NT2/D1 (cell line): Measurements from ENCODE around the gene ZDHHC1.

ENCODE experiments used
- SUZ12 ChIP-seq: IDR thresholded peaks from 2 replicates; pipeline ENCODE4 v1.6.1; 2011; ENCODE audit not compliant: insufficient read length, insufficient read depth; ENCODE audit errors: extremely low read depth
- YY1 ChIP-seq: IDR thresholded peaks from 2 replicates; pipeline ENCODE4 v1.6.1; 2011; ENCODE audit not compliant: insufficient read length, insufficient read depth
- ZNF274 ChIP-seq: IDR thresholded peaks from 2 replicates; pipeline ENCODE4 v1.6.1; 2011; ENCODE audit warnings: mild to moderate bottlenecking, low read depth, low read length

DNA sequence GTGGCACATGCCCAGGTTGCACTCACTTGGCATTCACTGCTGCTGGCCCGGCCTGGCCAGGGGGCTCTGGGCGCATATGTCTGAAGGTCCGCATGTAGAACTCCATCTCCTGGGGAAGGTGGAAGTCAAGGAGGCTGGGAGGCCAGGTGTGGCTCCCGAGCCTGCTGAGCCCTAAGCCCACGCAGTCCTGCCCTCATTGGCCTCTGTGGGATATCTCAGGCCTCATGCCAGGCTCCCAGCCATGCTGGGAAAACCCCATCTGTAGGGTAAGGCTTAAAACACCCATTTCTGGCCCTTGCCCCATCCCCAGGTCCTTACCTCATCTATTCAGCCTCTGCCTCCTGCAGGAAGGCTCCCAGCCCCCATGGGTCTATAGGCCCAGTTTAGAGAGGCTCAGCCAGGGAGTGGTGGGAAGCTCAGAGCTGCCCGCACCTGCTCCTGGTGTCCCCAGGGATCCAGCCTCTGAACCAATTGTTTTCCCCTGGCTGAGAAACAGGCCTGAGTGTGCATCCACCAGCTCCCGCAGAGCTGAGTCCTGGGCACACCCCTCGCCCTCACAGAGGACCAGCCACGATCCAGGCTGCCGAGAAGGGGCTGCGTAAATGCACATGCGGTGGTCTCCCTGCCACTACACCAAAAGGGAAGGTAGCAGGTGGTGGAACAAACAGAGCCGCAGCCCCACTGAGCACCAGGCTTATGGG, 20.7 kb downstream of the ZDHHC1 start:
- TF ChIP-seq YY1 (no peak), ZNF274 (no peak), SUZ12 (no peak)
